Stimulated activated CD8-positive, alpha-beta memory T cell treated with anti-CD3 and anti-CD28 coated beads, Interleukin-12 subunit alpha, Interleukin-12 subunit beta, amount 100 ng/mL, for 24 hours (primary cell): ENCODE data around the gene ZNF350.
"Not testable (repeated sequence)": the region's sequence is repeated elsewhere in the genome, so short reads cannot be mapped to it uniquely, and the experiment has no call there.

Experiments
- DNase-seq: peaks from one replicate; pipeline ENCODE4 v3.0.0-alpha.2; 2020; ENCODE audit errors: extremely low read depth

ZNF350 gene

GRCh38 chr19:51971624-51972023 lies 15.0 kb downstream of the ZNF350 start:
- no peak for DNase-seq

- DNase-seq = no peak
Observed at GRCh38 chr19:51970718-51971117, 15.9 kb downstream of the ZNF350 start.

DNA sequence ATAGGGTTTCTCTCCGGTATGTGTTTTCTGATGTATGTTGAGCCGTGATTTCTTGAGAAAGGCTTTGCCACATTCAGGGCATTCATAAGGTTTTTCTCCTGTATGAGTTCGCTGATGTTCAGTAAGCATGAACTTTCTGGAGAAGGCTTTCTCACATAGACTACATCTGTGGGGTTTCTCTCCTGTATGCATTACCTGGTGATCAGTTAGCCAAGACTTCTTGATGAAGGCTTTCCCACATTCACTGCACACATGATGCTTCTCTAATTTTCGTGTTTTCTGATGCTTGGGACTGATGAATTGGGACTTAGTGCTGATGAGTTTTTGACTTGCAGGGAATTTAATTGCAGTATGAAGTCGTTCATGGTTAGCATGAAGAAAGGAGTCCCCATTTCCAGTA lies 21.1 kb downstream of the ZNF350 start:
- DNase-seq = no peak

DNA sequence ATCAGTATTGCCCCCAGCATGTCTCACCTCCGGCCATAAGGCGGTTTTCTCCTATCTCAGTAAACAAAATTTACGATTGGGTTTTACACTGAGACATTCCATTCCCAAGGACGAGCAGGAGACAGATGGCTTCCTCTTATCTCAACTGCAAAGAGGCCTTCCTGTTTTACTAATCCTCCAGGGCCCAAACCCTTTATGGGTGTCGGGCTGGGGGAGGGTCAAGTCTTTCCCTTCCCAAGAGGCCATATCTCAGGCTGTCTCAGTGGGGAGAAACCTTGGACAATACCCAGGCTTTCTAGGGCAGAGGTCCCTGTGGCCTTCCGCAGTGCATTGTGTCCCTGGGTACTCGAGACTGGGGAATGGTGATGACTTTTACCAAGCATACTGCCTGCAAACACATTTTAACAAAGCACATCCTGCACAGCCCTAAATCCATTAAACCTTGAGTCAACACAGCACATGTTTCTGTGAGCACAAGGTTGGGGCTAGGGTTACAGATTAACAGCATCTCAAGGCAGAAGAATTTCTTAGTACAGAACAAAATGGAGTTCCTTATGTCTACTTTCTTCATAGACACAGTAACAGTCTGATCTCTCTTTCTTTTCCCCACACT lies 25.9 kb downstream of the ZNF350 start:
- not testable (repeated sequence) for DNase-seq

- DNase-seq = no peak
Observed at GRCh38 chr19:51959791-51960190, 26.8 kb downstream of the ZNF350 start.

- not testable (repeated sequence) for DNase-seq
Observed at GRCh38 chr19:51957846-51958245, 28.8 kb downstream of the ZNF350 start.

DNA sequence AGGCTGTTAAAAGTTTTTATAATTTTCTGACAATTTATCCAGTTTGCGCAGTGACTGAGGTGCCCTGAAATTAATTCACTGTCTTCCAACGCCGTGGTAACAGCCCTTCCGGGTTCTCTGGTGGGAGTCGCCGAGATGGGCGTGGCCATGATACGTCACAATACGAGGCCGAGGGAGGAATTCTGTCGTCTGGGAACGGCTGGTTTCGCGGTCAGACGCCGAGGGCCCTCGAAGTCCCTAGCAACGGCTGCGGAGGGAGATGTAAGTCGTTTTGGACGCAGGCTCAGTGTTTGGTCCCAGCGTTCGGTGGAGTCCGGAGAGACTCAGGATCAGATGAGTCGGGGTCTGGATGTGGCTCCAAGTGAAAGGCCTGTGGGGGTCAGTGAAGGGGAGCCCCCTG lies 37.7 kb downstream of the ZNF350 start:
- DNase-seq = no peak

DNA sequence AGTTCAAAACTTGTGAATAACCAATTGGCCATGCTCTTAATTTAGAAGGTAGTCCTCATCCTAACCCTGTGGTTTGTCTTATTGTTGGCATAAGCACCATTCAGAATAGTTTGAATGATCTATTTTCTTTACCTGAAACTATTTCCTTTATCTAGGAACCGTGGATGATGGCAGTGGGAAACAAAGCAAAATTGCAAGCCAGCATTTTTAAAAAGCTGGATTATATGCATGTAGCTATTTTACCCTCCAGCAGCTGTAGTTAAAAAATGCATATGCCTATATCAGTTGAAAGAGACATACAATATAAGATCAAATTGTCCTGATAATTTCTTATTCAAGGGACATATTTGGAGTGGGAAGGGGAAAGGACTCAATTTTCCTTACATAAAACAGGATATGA lies 40.0 kb downstream of the ZNF350 start:
- DNase-seq = no peak

GRCh38 chr19:51944798-51945552 lies 41.7 kb downstream of the ZNF350 start:
- DNase-seq = no peak

DNA sequence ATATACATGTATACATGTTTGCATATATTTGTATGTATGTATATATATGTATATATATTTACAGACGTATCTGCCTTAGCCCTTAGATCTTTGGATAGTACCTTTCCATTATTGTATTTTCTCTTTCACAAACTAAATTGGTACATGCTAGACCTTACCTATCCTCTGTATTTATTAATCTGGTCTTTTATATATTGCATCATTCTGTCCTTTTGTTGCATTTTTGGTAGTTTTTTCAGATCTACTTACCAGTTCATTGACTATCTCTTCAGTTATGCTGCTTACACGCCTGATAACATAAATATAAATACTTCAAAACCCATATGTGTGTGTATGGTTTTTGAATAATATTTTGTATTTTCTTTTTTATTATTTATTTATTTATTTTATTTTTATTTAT lies 47.7 kb downstream of the ZNF350 start:
- no peak for DNase-seq

- no peak for DNase-seq
Observed at GRCh38 chr19:51931921-51932320, 54.7 kb downstream of the ZNF350 start.

DNA sequence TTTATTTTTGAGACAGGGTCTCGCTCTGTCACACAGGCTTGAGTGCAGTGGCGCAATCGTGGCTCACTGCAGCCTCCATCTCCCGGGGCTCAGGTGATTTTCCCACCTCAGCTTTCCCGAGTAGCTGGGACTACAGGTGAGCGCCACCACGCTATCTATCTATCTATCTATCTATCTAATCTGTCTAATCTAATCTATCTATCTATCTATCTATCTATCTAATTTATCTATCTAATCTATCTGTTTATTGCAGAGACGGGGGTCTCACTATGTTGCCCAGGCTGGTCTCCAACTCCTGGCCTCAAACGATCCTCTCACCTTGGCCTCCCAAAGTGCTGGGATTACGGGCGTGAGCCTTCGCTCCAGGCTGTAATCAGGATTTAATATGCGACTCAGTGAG lies 58.8 kb downstream of the ZNF350 start:
- DNase-seq = no peak

GRCh38 chr19:51926784-51927741 lies 59.6 kb downstream of the ZNF350 start, which contains the start of gene ZNF613:
Gene ZNF613 (plus strand): TSS chr19:51927472. CDS start chr19:51936221, 8,749 bp downstream.
- DNase-seq = peak; percentile 57

GRCh38 chr19:51926426-51926783 lies 60.2 kb downstream of the ZNF350 start:
- no peak for DNase-seq

DNA sequence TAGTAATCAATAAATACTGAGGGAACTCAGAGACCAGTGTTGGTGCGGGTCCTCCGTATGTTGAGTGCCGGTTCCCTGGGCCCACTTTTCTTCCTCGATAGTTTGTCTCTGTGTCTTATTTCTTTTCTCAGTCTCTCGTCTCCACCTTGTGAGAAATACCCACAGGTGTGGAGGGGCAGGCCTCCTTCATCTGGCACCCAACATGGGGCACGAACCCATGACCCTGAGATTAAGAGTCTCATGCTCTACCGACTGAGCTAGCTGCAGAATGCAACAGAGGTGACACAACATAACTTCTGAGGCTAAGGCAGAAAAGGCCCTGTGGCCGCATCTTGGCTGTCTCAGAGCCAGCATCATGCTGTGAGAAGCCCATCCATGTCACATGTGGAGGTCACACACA lies 64.7 kb downstream of the ZNF350 start:
- DNase-seq = no peak

DNA sequence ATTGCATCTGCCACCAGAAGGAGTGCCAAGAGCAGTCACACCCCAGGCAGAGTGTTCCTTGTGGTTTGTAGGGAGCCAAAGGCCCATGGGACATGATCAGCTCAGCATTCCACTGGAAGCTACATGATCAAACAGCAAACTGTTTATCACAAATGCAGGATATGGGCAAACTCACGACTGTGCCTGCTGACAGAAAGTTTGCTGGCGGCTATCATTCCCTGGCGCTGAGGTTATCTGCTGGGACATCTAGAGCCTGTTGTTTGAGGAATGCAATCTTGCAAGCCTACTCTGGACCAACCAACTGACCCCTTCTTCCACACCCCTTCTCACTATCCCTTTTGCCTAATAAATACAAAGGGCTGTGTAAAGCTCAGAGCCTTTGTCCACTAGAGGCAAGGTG lies 67.0 kb downstream of the ZNF350 start:
- DNase-seq = no peak

GRCh38 chr19:51916167-51916566 lies 70.5 kb downstream of the ZNF350 start:
- no peak for DNase-seq

GRCh38 chr19:51915324-51915867 lies 71.2 kb downstream of the ZNF350 start:
- no peak for DNase-seq
